Esophagus squamous epithelium (tissue), 5 donors: ENCODE data around the gene MDFI. TPM values are rescaled to one million over a fixed set of nuclear protein-coding genes. Genes with fewer than 3 reads are reported as not detected.

Experiments
- DNase-seq: peaks from one replicate; lab custom pipeline; 2025; lab: John Stamatoyannopoulos, UW
- H3K27ac ChIP-seq, 4 donors: fragments of 200-600 bp; sonication (generic); one replicate each; pipeline ENCODE4 v1.5.1; 2016 to 2019; ENCODE audit warnings: mild to moderate bottlenecking in 1 of 4
- H3K27me3 ChIP-seq, 4 donors: fragments of 200-600 bp; sonication (generic); 1 replicate in 3 of 4; 2 replicates in 1 of 4; pipeline versions ENCODE4 v1.5.1 to v1.6.0; 2017 to 2021; ENCODE audit warnings: antibody characterized with exemption in 1 of 4
- H3K36me3 ChIP-seq, 3 donors: fragments of 200-600 bp; sonication (generic); one replicate each; pipeline ENCODE4 v1.5.1; 2016 to 2019
- H3K4me1 ChIP-seq, 3 donors: fragments of 200-600 bp; sonication (generic); one replicate each; pipeline ENCODE4 v1.5.1; 2017 to 2019
- H3K4me3 ChIP-seq, 4 donors: fragments of 200-600 bp; sonication (generic); 1 replicate in 3 of 4; 2 replicates in 1 of 4; pipeline ENCODE4 v1.5.1; 2016 to 2019; ENCODE audit warnings: mild to moderate bottlenecking in 2 of 4, moderate library complexity in 1 of 4
- H3K9me3 ChIP-seq, 3 donors: fragments of 200-600 bp; sonication (generic); one replicate each; pipeline ENCODE4 v1.5.1; 2016 to 2019
- POLR2A ChIP-seq, 4 donors: fragments of 450-650 bp; IDR thresholded peaks; one replicate each; pipeline ENCODE4 v1.6.1; 2017; ENCODE audit warnings: antibody characterized with exemption in 4 of 4, mild to moderate bottlenecking in 4 of 4, moderate library complexity in 3 of 4
- WGBS, 2 donors: methylation state at CpG; one replicate each; pipeline ENCODE4 v1.1.5; 2018; 5-methylcytosine and 5-hydroxymethylcytosine counted together
- intact Hi-C: fragments of 100-400 bp; cut with DNase I; formaldehyde crosslinking; loops from one replicate; pipeline ENCODE4 v1.15.0; 2022
- total RNA-seq, 4 donors: library from RNA; depleted of rRNA; stranded (reverse); fragments of >200 nt; gene quantifications; one replicate each; pipeline ENCODE4 v1.1.0, GENCODE V29; 2016
- TF ChIP-seq, protein P1 (sequence below), 6 experiments: fragments of 450-650 bp in 4 of 6; fragments of 200-600 bp in 2 of 6; sonication (generic) in 2 of 6; IDR thresholded peaks; one replicate each; pipeline ENCODE4 v1.5.1; 2016 to 2019; ENCODE audit warnings: antibody characterized with exemption in 6 of 6, mild to moderate bottlenecking in 4 of 6, moderate library complexity in 4 of 6
- donor health status: DM: yes; HTN: yes; CAD: no.

MDFI gene
- total RNA-seq, 4 donors from 2014 or later = 50.5 to 105 (median 81.8) TPM

DNA sequence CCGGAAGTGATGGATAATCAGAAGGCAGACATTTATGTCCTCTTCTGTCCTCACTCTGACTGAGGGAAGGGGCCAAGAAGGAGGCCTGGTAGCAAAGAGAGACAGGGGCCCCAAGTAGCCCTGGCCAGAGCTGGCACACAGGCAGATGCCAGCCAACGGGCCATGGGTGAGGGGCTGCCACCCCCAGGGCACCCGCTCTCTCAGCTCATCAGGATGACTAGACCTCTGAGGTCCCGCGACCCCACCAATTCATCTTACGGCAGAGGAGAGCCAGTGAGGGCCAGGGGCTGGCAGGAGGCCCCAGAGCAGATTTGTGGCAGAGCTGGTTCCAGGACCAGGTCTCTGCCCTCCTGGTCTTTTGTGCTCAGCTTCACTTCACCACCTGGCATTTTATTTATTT is 43.1 kb upstream of the MDFI start:
- Histone ChIP-seq H3K27me3 (no peaks in the 10 kb centered on the region), H3K36me3 (peaks cover 7 to 85% (median 11%) of the 10 kb centered on the region in 3 donors), H3K4me3 (no peak overlapping the region), H3K27ac (no peak overlapping the region), H3K4me1 (no peaks in the 10 kb centered on the region), H3K9me3 (no peaks in the 10 kb centered on the region)
- DNase-seq = no peak
- intact Hi-C loops = no loop called here
- no peak for TF ChIP-seq POLR2A (IDR thresholded peaks at IDR 0.05)
- TF ChIP-seq, protein P1, sequence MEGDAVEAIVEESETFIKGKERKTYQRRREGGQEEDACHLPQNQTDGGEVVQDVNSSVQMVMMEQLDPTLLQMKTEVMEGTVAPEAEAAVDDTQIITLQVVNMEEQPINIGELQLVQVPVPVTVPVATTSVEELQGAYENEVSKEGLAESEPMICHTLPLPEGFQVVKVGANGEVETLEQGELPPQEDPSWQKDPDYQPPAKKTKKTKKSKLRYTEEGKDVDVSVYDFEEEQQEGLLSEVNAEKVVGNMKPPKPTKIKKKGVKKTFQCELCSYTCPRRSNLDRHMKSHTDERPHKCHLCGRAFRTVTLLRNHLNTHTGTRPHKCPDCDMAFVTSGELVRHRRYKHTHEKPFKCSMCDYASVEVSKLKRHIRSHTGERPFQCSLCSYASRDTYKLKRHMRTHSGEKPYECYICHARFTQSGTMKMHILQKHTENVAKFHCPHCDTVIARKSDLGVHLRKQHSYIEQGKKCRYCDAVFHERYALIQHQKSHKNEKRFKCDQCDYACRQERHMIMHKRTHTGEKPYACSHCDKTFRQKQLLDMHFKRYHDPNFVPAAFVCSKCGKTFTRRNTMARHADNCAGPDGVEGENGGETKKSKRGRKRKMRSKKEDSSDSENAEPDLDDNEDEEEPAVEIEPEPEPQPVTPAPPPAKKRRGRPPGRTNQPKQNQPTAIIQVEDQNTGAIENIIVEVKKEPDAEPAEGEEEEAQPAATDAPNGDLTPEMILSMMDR (IDR thresholded peaks at IDR 0.05) = no peak
- WGBS, 2 donors = 89 to 90% methylated on average over 6 of the region's 6 CpGs

DNA sequence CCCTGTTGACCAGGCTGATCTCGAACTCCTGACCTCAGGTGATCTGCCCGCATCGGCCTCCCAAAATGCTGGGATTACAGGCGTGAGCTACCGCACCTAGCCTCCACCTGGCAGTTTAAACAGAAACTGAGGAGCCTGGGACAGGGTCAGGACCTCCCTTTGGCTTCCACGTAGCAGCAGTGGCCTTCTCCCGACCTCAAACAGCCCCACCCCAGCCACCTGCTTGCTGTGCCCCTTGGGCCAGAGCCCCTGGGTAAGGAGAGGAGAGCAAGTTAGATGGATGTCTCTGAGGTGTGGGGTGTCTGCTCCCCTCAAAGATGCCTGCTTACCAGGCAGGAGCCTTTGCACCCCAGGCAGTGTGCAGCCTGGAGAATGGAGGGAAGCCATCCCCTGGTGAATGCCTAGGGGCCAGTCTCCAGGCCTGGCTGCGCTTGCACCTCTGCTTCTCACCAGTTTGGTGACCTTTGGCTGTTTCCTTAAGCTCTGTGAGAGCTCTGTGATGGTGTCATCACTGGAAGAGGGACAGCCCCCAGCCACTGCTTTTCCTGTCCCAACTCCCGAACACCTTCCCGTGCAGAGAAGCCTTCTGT is 42.1 kb upstream of the MDFI start:
- H3K4me3 ChIP-seq = no peak overlapping the region
- no peaks in the 10 kb centered on the region for H3K27me3 ChIP-seq
- H3K4me1 ChIP-seq = no peaks in the 10 kb centered on the region
- 89% methylated on average over 9 of the region's 10 CpGs; no CpG with 5 or more reads in 1 of the 2 donors for WGBS, 2 donors
- intact Hi-C loops = no loop called here
- DNase-seq = no peak
- TF ChIP-seq, protein P1 (IDR thresholded peaks at IDR 0.05) = no peak
- TF ChIP-seq POLR2A (IDR thresholded peaks at IDR 0.05) = no peak
- H3K9me3 ChIP-seq = no peaks in the 10 kb centered on the region
- H3K27ac ChIP-seq = no peak overlapping the region
- peaks cover 7 to 75% (median 8%) of the 10 kb centered on the region in 3 donors for H3K36me3 ChIP-seq

DNA sequence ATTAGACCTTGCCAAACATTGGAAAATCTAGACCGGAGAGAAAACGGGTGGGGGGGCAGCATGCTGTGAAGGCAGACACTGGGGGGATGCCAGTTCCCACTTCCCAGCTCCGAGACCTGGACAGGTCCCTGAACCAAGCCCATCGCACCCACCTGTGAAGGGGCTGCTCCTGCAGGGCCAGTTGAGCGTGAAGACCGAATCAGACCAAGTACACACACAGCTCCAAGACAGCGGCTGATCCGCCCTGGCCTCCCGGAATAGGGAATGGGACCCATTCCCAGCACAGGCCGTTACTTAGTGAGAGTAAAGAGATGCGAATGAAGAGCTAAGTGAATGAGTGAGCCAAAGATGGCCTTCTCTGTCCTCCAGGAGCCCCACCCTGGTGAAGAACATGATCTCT is 41.5 kb upstream of the MDFI start:
- Histone ChIP-seq H3K27me3 (no peaks in the 10 kb centered on the region), H3K4me3 (no peak overlapping the region), H3K9me3 (no peaks in the 10 kb centered on the region), H3K4me1 (no peaks in the 10 kb centered on the region), H3K36me3 (peaks cover 7 to 69% (median 8%) of the 10 kb centered on the region in 3 donors), H3K27ac (no peak overlapping the region)
- TF ChIP-seq, protein P1 (IDR thresholded peaks at IDR 0.05) = no peak
- TF ChIP-seq POLR2A (IDR thresholded peaks at IDR 0.05) = no peak
- intact Hi-C loops = no loop called here
- WGBS, 2 donors = 91 to 97% methylated on average over 6 to 11 of the region's 11 CpGs
- no peak for DNase-seq

DNA sequence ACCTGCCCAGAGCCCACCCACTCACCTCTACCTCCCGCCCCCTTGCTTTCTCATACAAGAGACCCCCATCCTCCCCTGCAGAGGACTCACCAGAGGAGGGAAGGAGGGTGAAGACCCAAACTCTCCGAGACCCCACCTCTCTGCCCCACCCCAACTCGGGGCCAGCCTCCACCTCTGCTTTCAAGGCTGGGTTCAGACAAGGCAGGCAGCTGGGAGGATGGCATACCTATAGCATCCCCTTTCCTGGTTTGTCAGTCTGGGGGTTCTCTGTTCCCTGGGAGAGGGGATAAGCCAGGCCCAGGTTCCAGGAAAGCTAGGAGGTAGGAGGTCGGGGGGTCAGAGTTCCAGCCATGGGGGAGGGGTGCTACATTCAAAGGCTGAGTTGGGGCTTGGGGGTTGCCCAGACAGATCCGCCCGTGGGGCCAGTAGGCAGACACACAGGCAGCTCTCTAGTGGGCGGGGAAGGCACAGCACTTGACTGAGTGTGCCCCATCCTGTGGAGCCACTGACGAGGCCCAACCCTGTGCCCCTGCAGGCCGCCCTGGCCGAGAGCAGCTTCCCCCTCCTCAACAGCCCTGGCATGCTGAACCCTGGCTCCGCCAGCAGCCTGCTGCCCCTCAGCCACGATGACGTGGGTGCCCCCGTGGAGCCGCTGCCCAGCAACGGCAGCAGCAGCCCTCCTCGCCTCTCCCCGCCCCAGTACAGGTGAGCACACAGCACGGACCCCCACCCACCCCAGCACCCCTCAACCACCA is 40.8 kb upstream of the MDFI start:
- no peak overlapping the region for H3K27ac ChIP-seq
- no peak for DNase-seq
- H3K36me3 ChIP-seq = peaks cover 7 to 69% (median 8%) of the 10 kb centered on the region in 3 donors
- TF ChIP-seq POLR2A (IDR thresholded peaks at IDR 0.05) = no peak
- intact Hi-C loops = no loop called here
- H3K4me1 ChIP-seq = no peaks in the 10 kb centered on the region
- H3K4me3 ChIP-seq = no peak overlapping the region
- no peaks in the 10 kb centered on the region for H3K9me3 ChIP-seq
- H3K27me3 ChIP-seq = no peaks in the 10 kb centered on the region
- WGBS, 2 donors = 80% methylated on average over 5 of the region's 19 CpGs; no CpG with 5 or more reads in 1 of the 2 donors

DNA sequence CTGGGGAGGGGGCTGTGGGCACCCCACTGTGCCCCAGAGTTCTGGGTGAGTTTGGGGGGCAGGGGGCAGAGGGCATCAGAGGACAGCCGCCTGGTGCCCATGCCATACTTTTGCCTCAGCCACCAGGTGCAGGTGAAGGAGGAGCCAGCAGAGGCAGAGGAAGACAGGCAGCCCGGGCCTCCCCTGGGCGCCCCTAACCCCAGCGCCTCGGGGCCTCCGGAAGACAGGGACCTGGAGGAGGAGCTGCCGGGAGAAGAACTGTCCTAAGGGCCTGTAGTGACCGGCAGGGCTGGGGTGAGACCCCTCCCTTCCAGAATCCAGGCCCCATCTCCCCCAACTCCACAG is 39.6 kb upstream of the MDFI start:
- H3K4me3 ChIP-seq = no peak overlapping the region
- intact Hi-C loops = no loop called here
- no peaks in the 10 kb centered on the region for H3K9me3 ChIP-seq
- no peak overlapping the region for H3K27ac ChIP-seq
- no peak for TF ChIP-seq POLR2A (IDR thresholded peaks at IDR 0.05)
- TF ChIP-seq, protein P1 (IDR thresholded peaks at IDR 0.05) = no peak
- WGBS, 2 donors = no CpG with 5 or more reads among the region's 8 CpGs
- no peak for DNase-seq
- H3K36me3 ChIP-seq = peaks cover 7 to 61% (median 8%) of the 10 kb centered on the region in 3 donors
- peaks cover 5 to 10% (median 8%) of the 10 kb centered on the region in 3 donors for H3K4me1 ChIP-seq
- H3K27me3 ChIP-seq = no peaks in the 10 kb centered on the region
